SK-N-MC (cell line): ENCODE results near the gene DCLK1.

ENCODE experiments used
- EZH2 ChIP-seq: fragments of 200-600 bp; sonication (generic); IDR thresholded peaks from one replicate; pipeline ENCODE4 v1.6.1; 2017; ENCODE audit warnings: antibody characterized with exemption
- POLR2AphosphoS5 ChIP-seq: IDR thresholded peaks from 2 replicates; pipeline ENCODE4 v1.6.1; 2012; ENCODE audit warnings: mild to moderate bottlenecking, low read depth, low read length, borderline replicate concordance

DNA sequence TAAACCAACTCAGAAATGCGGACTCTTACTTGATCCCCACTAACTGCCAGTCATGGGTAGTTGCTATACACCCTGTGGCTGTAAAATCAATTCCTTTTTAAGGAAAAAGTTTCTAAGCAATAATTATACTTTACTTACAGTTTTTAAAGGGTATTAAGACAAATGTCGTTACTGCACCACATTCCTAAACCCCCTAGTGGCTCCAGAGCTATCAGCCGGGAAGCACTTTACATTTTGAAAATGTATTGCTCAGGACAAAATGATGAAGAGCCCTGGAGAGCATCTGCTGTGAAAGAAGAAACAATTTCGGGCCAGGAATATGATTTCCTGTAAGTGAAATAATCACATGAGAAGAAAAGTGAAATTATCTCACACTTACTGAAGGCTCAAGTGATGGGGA, 36.7 kb downstream of the DCLK1 start:
- TF ChIP-seq POLR2AphosphoS5, result no peak
- no peak for TF ChIP-seq EZH2
